ENCODE results near the gene PATJ. TPM values are rescaled to one million over a fixed set of nuclear protein-coding genes. Genes with fewer than 3 reads are reported as not detected.
"Not testable (repeated sequence)": the region's sequence is repeated elsewhere in the genome, so short reads cannot be mapped to it uniquely, and the experiment has no call there.

The PATJ gene
- total RNA-seq, 1 experiment from 2014 or later = 11.2 TPM

DNA sequence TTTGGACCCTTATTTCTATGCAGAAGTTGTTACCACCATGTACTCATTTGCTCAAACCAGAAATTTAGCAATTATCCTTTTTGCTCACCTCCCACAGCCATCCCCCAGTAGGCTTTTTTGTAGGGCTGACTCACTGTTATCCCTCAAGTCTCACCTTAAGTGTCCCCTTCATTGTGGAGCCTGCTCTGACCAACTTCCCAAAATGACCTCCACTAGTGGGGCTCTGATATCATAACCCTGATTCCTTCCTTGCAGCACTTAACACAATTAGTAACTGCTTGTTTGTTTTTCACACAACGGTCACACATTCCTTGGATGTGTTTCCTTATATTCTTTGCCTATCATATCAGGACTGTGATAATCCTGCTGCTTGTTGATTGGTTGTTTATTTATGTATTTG is 76.7 kb downstream of the PATJ start:
- no peak for DNase-seq (ENCODE audit: low spot score)

DNA sequence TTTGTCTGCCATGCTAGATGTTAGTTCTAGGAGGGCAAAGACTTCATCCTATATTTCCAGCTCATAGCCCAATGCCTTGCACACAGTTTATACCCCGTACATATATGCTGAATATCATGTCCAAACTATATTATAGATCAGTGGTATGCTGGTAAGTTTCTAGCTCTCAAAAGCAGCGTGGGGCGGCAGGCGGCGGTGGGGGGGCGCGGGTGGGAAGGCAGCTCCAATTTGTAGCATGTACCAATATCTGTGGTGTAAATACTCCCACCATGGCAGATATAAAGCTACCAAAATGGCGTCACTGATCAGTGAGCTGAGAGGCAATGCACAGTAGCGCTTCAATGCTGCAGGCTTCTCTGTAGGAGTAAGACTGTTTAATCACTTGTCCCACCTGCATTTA is 77.1 kb downstream of the PATJ start:
- no peak for DNase-seq (ENCODE audit: low spot score)

- no peak for DNase-seq (ENCODE audit: low spot score)
Measured at GRCh38 chr1:61825393-61825792, 83.1 kb downstream of the PATJ start.

DNA sequence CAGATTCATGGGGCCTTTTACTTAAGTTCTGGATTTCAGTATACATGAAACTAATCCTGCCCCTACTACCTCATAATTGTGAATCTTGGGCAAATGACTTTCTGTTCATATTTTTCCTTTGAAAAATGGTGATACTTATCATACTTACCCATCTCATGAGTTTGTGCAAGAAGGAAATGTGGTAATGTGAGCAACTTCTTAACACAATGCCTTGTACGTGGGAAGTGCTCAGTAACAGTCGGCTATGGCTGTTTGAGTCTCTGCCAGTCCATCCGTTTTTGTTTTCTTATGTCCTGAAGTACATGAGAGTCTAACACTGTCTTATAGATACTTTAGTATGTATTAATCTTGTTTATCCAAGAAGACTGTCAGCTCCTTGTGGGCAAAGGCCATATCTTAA is 86.5 kb downstream of the PATJ start:
- no peak for DNase-seq (ENCODE audit: low spot score)

- no peak for DNase-seq (ENCODE audit: low spot score)
Measured at GRCh38 chr1:61836649-61837048, 94.4 kb downstream of the PATJ start.

DNA sequence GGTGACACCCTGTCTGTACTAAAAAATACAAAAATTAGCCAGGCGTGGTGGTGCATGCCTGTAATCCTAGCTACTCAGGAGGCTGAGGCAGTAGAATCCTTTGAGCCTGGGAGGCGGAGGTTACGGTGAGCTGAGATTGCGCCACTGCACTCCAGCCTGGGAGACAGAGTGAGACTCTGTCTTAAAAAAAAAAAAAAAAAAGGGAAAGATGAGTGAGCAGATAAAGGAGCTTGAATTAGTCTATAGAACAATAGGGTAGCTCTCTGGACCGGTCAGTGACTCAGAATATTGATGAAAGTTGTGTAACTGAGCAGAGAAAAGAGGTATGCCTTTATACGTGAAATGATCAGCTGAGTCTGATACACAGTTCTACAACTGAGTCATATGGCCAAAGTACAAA is 95.3 kb downstream of the PATJ start:
- not testable (repeated sequence) for DNase-seq (ENCODE audit: low spot score)

DNA sequence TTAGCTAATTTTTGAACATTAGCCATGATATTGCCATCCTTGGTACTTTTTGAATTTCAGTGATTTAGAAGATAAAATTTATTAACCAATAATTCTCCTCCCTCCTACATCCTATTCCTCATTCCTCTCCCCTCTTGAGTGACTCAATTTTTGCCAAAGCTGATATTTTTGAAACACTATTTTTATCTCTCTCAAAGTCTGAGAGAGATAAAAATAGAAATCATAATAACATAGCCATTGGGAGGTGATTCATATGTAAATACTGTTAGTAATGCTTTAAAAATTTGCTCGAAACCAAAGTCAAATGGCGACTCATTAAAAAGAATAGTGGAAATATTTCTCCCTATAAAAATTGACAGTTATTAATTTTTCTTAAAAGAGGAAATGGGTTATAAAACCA is 97.4 kb downstream of the PATJ start:
- DNase-seq (ENCODE audit: low spot score) = no peak

- no peak for DNase-seq (ENCODE audit: low spot score)
Measured at GRCh38 chr1:61842036-61842435, 99.8 kb downstream of the PATJ start.

DNA sequence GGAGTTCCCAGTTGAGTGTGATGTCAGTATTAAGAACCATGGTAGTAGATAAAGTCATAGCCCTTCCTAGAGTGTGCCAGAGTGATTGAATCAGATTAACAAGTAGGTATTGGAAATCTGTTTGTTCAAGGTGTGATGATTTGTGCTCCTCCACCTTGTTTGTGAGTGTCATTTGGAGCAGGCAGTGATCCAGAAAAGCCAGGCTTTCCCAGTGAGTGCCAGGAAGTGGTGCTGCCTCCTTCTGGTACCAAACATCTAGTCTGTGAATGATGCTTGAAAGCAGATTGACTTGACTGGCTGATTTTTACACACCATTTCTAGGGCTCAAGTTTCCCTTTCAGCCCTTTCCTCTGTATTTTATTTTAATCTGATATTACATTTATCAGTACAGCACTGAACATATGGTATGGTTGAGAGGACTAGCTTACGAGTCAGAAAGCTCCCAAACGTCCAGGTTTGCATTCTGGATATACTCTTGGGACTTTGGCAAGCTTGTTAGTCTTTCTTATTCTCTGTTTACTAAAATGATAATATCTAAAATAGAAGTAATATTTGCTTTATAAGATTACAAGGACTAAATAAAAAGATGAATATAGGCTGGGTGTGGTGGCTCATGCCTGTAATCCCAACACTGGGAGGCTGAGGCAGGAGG is 100.7 kb downstream of the PATJ start:
- peak; percentile 31 for DNase-seq (ENCODE audit: low spot score)

DNA sequence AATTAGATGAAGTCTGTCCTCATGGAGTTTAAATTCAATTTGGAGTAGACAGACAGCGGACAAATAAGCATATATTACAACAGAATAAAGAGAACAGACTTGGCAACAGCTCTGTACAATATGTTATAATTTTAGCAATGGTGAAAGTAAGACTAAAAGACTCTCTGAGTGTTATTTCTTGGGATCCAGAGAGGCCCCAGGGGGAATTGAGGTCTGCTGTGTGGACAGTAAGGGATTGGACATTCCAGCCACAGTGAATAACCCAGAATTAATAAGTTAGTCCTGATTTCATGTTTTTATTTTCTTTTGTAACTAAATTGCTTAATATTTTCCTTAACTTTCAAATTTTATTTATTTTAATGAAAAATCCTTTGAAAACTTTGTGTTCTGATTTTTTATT is 101.7 kb downstream of the PATJ start:
- DNase-seq (ENCODE audit: low spot score) = no peak

DNA sequence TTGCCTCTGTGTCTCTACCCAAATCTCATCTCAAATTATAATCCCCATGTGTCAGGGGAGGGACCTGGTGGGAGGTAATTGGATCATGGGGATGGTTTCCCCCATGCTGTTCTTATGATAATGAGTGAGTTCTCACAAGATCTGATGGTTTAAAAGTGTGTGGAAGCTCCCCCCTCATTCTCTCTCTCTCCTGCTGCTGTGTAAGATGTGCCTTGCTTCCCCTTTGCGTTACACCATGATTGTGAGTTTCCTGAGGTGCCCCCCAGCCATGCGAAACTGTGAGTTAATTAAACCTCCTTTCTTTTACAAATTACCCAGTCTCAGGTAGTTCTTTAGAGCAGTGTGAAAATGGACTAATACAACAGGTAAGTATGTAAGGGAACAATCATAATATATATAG is 102.4 kb downstream of the PATJ start:
- not testable (repeated sequence) for DNase-seq (ENCODE audit: low spot score)

GRCh38 chr1:61851235-61851634 is 109.0 kb downstream of the PATJ start:
- no peak for DNase-seq (ENCODE audit: low spot score)

- peak; percentile 59 for DNase-seq (ENCODE audit: low spot score)
Measured at GRCh38 chr1:61851849-61852669, 109.8 kb downstream of the PATJ start.

DNA sequence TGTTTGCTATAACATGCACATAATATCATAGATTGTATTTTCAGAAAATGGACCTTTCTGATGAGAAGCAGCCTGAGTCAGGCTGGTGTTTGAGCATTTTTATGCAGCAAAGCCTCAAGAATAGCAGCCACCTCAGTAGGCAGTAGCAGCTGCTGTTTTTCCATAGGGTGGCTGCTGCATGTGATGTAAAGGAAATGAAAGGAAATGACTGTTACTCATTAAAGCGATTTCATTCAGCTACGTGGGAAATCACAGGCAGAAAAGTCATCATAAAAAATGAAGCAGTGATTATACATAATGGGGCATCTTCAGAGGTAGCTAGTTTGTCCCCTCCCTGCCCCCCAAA is 110.4 kb downstream of the PATJ start:
- DNase-seq (ENCODE audit: low spot score) = no peak

DNA sequence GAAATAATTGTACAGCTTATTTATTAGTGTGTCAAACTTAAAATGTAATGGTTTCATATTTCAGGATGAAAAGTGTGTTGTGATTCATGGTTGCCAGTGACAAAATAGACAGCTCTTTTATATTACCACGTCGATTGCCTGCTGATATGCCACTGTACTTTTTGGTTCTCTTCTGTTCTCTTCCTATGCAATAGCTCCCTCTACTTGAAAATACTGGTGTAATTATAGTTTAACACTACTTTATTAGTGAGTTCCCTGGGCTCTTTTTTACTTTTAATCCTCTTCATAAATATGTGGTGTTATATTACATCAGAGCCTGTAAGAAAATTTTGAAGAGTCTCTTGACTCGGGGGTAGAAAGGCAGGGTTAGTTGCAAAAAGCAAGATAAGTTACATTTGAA is 111.3 kb downstream of the PATJ start:
- DNase-seq (ENCODE audit: low spot score) = no peak

DNA sequence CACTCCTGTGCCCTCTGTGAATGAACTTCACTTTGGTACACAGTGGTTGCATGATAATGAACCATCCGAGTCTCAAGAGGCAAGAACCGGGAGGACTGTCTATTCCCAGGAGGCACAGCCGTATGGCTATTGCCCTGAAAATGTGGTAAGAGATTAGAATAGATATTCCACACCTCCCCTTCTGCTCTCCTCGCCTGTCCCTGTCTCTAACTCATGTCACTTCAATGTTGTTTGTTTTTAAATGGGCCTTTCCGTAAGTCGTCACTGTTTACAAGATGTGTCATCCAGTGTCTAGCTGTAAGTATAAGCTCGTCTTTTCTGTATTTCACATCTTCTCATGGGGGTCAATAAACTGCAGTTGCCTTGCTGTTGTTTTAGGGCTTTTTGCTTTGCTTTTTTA is 122.2 kb downstream of the PATJ start:
- DNase-seq (ENCODE audit: low spot score) = no peak

GRCh38 chr1:61865646-61866220 is 123.5 kb downstream of the PATJ start:
- DNase-seq (ENCODE audit: low spot score) = no peak

GRCh38 chr1:61869691-61870109 is 127.4 kb downstream of the PATJ start:
- no peak for DNase-seq (ENCODE audit: low spot score)

GRCh38 chr1:61872206-61872605 is 129.9 kb downstream of the PATJ start:
- DNase-seq (ENCODE audit: low spot score) = no peak

DNA sequence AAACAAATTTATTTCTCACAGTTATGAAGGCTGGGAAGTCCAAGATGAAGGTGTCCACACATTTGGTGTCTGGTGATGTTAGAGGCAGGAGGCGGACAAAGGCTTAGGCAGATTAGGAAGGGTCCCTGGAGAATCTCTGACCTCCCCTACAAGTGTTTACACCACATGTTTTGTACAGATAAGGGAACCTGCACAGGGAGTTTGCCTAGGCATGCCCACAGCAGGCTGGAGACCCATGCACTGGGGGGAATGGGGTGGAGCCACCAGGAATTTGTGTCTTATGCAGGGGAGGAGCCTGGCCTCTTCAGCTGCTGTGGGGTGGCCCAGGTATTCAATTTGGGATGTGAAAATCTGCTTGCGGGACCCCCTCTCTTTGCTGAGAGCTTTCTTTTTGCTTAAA is 131.3 kb downstream of the PATJ start:
- DNase-seq (ENCODE audit: low spot score) = no peak

DNA sequence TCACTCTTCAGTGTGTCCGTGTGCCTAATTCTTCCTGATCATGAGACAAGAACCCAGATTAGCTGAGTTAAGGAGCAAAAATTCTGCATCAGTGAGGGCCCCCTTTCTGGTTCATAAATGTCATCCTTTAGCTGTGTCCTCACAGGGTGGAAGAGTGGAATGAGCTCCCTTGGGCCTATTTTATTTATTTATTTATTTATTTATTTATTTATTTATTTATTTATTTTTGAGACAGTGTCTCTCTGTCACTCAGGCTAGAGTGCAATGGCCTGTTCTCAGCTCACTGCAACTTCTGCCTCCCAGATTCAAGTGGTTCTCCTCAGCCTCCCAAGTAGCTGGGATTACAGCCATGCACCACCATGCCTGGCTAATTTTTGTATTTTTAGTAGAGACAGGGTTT is 131.7 kb downstream of the PATJ start:
- no peak for DNase-seq (ENCODE audit: low spot score)

DNA sequence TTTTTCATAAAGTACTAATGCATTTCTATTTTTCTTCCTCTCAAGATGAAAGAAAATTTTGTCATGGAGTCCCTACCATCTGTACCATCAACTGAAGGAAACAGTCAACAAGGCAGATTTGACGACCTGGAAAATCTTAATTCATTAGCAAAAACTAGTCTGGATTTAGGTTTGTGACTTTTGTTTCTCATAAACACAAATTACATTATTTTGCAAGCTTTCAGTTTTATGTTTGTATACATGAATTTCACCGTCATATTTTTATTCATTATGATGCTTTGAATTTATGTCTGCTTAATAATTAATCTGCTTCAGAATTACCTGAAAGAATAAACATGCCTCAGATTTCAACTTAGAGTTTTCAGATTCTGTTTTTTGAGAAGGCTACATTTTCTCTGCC is 132.9 kb downstream of the PATJ start:
- no peak for DNase-seq (ENCODE audit: low spot score)

- not testable (repeated sequence) for DNase-seq (ENCODE audit: low spot score)
Measured at GRCh38 chr1:61879887-61880474, 137.7 kb downstream of the PATJ start.
